ENCODE data around the gene ARSJ. TPM values are rescaled to one million over a fixed set of nuclear protein-coding genes. Genes with fewer than 3 reads are reported as not detected.

Gene ARSJ
- total and polyA plus RNA-seq, 2 of the 8 experiments (the other 6 are each of a cell fraction or from before 2014, with no cell fraction given) = 1.4 to 6.3 TPM

- no peak overlapping the region for H4K8ac ChIP-seq (ENCODE audit: extremely low read depth, insufficient read depth, low read length)
- H2BK15ac ChIP-seq (ENCODE audit: low read length) = no peak overlapping the region
- no peak overlapping the region for H2BK120ac ChIP-seq (replicated peaks; ENCODE audit: low read depth, low read length)
- no peak overlapping the region for H3K4me3 ChIP-seq (ENCODE audit: extremely low read depth in 1 of 4, insufficient read depth in 2 of 4, low read depth in 3 of 4, low read length in 4 of 4)
- no peaks in the 10 kb centered on the region for H3K9me3 ChIP-seq (ENCODE audit: insufficient read depth in 2 of 2, low read depth in 1 of 2, low read length in 1 of 2)
- no peak overlapping the region for H2BK5ac ChIP-seq (ENCODE audit: low read depth, low read length)
- DNase-seq (ENCODE audit: low read depth in 1 of 2, low spot score in 2 of 2) = no peak
- WGBS, 2 experiments (ENCODE audit: extremely low coverage in 1 of 2, insufficient coverage in 1 of 2, insufficient read length in 1 of 2, insufficient replicate concordance in 2 of 2, low coverage in 1 of 2, low lambda C conversion rate in 2 of 2, missing lambda C conversion rate in 1 of 2) = 82% methylated on average over 2 of the region's 2 CpGs; no CpG with 5 or more reads in 1 of the 2 experiments
- no peak overlapping the region for H2BK20ac ChIP-seq (ENCODE audit: low read length)
- POLR2A ChIA-PET (ENCODE audit: partially characterized antibody) = no interaction called here
- no peak overlapping the region for H3K18ac ChIP-seq (ENCODE audit: extremely low read depth, low read length)
- H3K27ac ChIP-seq (ENCODE audit: low read depth, low read length) = no peak overlapping the region
- CTCF ChIA-PET (ENCODE audit: partially characterized antibody) = interaction anchor here (0.7 kb wide), 1 partner anchor 82 kb away, joined by 4 read pairs; no protein-coding TSS in a partner anchor
- H3K9ac ChIP-seq (replicated peaks in 1 of 4; ENCODE audit: extremely low read depth in 1 of 4, low read depth in 3 of 4, low read length in 3 of 4) = no peak overlapping the region
- no peak overlapping the region for H2AFZ ChIP-seq (ENCODE audit: low read length)
- H2BK12ac ChIP-seq (ENCODE audit: low read depth, low read length) = no peak overlapping the region
- H3K4ac ChIP-seq (replicated peaks; ENCODE audit: insufficient read length, low read depth, low read length) = no peak overlapping the region
- FAIRE-seq = no peak
- H3K4me2 ChIP-seq (ENCODE audit: insufficient read depth in 1 of 2, low read depth in 2 of 2, low read length in 2 of 2) = no peak overlapping the region
- peaks cover 12% of the 10 kb centered on the region for H3K23me2 ChIP-seq (ENCODE audit: low read depth, low read length)
- H3K4me1 ChIP-seq (replicated peaks in 1 of 4; ENCODE audit: control insufficient read depth in 3 of 4, insufficient read depth in 4 of 4, low read length in 3 of 4) = peaks cover under 1 to 3% (median 2%) of the 10 kb centered on the region in 4 experiments; a peak in 6 of 7 replicates
- H3K56ac ChIP-seq (replicated peaks; ENCODE audit: insufficient read length, low read depth, low read length) = no peak overlapping the region
- no peaks in the 10 kb centered on the region for H4K20me1 ChIP-seq (replicated peaks in 1 of 2; ENCODE audit: control insufficient read depth in 1 of 2, insufficient read depth in 2 of 2, low read length in 2 of 2)
- H3K14ac ChIP-seq (ENCODE audit: insufficient read length) = no peak overlapping the region
- no peak overlapping the region for H4K5ac ChIP-seq (ENCODE audit: insufficient read length, low read depth, low read length)
- H3K79me2 ChIP-seq (ENCODE audit: control insufficient read depth in 1 of 2, insufficient read depth in 2 of 2, low read length in 2 of 2) = peaks cover 0 to 10% of the 10 kb centered on the region in 2 experiments; a peak in 1 of 4 replicates
- H3K23ac ChIP-seq (ENCODE audit: insufficient read length) = no peak overlapping the region
- H3K36me3 ChIP-seq (ENCODE audit: control insufficient read depth in 2 of 4, insufficient read depth in 4 of 4, low read length in 3 of 4) = no peaks in the 10 kb centered on the region
- H4K91ac ChIP-seq (replicated peaks; ENCODE audit: insufficient read length, low read length) = no peak overlapping the region
- no peak overlapping the region for H2AK5ac ChIP-seq (ENCODE audit: low read depth, low read length)
- no peaks in the 10 kb centered on the region; a peak in 1 of 7 replicates for H3K27me3 ChIP-seq (replicated peaks in 1 of 4; ENCODE audit: control insufficient read depth in 3 of 4, extremely low read depth in 1 of 4, insufficient read depth in 3 of 4, low read length in 3 of 4)
- H3K79me1 ChIP-seq (ENCODE audit: low read depth, low read length) = no peaks in the 10 kb centered on the region
- TF ChIP-seq CHD2 (IDR thresholded peaks at IDR 0.05; ENCODE audit: low read length) (no peak), SAP30 (IDR thresholded peaks at IDR 0.05; ENCODE audit: insufficient read depth, insufficient replicate concordance, low read length) (no peak), NANOG (IDR thresholded peaks at IDR 0.05; ENCODE audit: insufficient read depth, low read depth, low read length, poor library complexity, severe bottlenecking) (no peak), RNF2 (IDR thresholded peaks at IDR 0.05; ENCODE audit: borderline replicate concordance, low read depth, low read length, missing control alignments, poor library complexity, severe bottlenecking) (no peak), EZH2 (IDR thresholded peaks at IDR 0.05; ENCODE audit: low read depth, low read length, severe bottlenecking) (no peak), BRCA1 (IDR thresholded peaks at IDR 0.05; ENCODE audit: low read depth, low read length) (no peak), TCF12 (IDR thresholded peaks at IDR 0.05; ENCODE audit: low read depth, low read length) (no peak)
- TF ChIP-seq, protein P1, sequence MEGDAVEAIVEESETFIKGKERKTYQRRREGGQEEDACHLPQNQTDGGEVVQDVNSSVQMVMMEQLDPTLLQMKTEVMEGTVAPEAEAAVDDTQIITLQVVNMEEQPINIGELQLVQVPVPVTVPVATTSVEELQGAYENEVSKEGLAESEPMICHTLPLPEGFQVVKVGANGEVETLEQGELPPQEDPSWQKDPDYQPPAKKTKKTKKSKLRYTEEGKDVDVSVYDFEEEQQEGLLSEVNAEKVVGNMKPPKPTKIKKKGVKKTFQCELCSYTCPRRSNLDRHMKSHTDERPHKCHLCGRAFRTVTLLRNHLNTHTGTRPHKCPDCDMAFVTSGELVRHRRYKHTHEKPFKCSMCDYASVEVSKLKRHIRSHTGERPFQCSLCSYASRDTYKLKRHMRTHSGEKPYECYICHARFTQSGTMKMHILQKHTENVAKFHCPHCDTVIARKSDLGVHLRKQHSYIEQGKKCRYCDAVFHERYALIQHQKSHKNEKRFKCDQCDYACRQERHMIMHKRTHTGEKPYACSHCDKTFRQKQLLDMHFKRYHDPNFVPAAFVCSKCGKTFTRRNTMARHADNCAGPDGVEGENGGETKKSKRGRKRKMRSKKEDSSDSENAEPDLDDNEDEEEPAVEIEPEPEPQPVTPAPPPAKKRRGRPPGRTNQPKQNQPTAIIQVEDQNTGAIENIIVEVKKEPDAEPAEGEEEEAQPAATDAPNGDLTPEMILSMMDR (IDR thresholded peaks at IDR 0.05; ENCODE audit: control extremely low read depth in 1 of 3, insufficient read depth in 1 of 3, low read depth in 1 of 3, low read length in 3 of 3) = no peak
- TF ChIP-seq, protein P2, sequence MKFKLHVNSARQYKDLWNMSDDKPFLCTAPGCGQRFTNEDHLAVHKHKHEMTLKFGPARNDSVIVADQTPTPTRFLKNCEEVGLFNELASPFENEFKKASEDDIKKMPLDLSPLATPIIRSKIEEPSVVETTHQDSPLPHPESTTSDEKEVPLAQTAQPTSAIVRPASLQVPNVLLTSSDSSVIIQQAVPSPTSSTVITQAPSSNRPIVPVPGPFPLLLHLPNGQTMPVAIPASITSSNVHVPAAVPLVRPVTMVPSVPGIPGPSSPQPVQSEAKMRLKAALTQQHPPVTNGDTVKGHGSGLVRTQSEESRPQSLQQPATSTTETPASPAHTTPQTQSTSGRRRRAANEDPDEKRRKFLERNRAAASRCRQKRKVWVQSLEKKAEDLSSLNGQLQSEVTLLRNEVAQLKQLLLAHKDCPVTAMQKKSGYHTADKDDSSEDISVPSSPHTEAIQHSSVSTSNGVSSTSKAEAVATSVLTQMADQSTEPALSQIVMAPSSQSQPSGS (IDR thresholded peaks at IDR 0.05; ENCODE audit: low read length) = no peak
Observed at GRCh38 chr4:113975578-113975977, 3.9 kb downstream of the ARSJ start.

Measured in H1 (cell line).